Measurements from ENCODE around the gene CATSPER3. TPM values are rescaled to one million over a fixed set of nuclear protein-coding genes. Genes with fewer than 3 reads are reported as not detected.

CATSPER3 gene
- total RNA-seq, 6 experiments from 2014 or later: 0.14 to 0.25 (median 0.19) TPM; not detected in 3

- H3K4me1 Mint-ChIP-seq (ENCODE audit: low read depth): no peaks in the 10 kb centered on the region
- no peaks in the 10 kb centered on the region for H3K36me3 Mint-ChIP-seq (ENCODE audit: low read depth)
- no peaks in the 10 kb centered on the region for H3K9me3 Mint-ChIP-seq
- H3K4me3 Mint-ChIP-seq: no peak overlapping the region
- DNase-seq: no peak
- TF ChIP-seq CTCF (IDR thresholded peaks at IDR 0.05): no peak
- H3K27me3 Mint-ChIP-seq (ENCODE audit: insufficient read depth): peaks cover 27% of the 10 kb centered on the region
- H3K27ac Mint-ChIP-seq: no peak overlapping the region
These were observed 79.6 kb downstream of the CATSPER3 start for GRCh38 chr5:135047347-135047695.

GRCh38 chr5:135048286-135048685 is 80.6 kb downstream of the CATSPER3 start:
- Mint-ChIP-seq H3K27me3 (ENCODE audit: insufficient read depth) (peaks cover 31% of the 10 kb centered on the region), H3K4me1 (ENCODE audit: low read depth) (no peaks in the 10 kb centered on the region), H3K9me3 (no peaks in the 10 kb centered on the region), H3K4me3 (no peak overlapping the region), H3K36me3 (ENCODE audit: low read depth) (no peaks in the 10 kb centered on the region), H3K27ac (no peak overlapping the region)
- no peak for TF ChIP-seq CTCF (IDR thresholded peaks at IDR 0.05)
- DNase-seq: no peak

- Mint-ChIP-seq H3K27me3 (ENCODE audit: insufficient read depth) (peaks cover 31% of the 10 kb centered on the region), H3K4me1 (ENCODE audit: low read depth) (no peaks in the 10 kb centered on the region), H3K36me3 (ENCODE audit: low read depth) (no peaks in the 10 kb centered on the region), H3K4me3 (no peak overlapping the region), H3K27ac (no peak overlapping the region), H3K9me3 (no peaks in the 10 kb centered on the region)
- TF ChIP-seq CTCF (IDR thresholded peaks at IDR 0.05): no peak
- no peak for DNase-seq
These were observed 81.2 kb downstream of the CATSPER3 start for GRCh38 chr5:135048930-135049329.

- Mint-ChIP-seq H3K4me3 (no peak overlapping the region), H3K9me3 (no peaks in the 10 kb centered on the region), H3K36me3 (ENCODE audit: low read depth) (no peaks in the 10 kb centered on the region), H3K4me1 (ENCODE audit: low read depth) (no peaks in the 10 kb centered on the region), H3K27me3 (ENCODE audit: insufficient read depth) (peaks cover 31% of the 10 kb centered on the region), H3K27ac (no peak overlapping the region)
- TF ChIP-seq CTCF (IDR thresholded peaks at IDR 0.05): no peak
- no peak for DNase-seq
These were observed 82.6 kb downstream of the CATSPER3 start for GRCh38 chr5:135050244-135050767.

GRCh38 chr5:135051399-135051798 is 83.7 kb downstream of the CATSPER3 start:
- H3K4me3 Mint-ChIP-seq: no peak overlapping the region
- H3K27me3 Mint-ChIP-seq (ENCODE audit: insufficient read depth): peaks cover 26% of the 10 kb centered on the region

More at GRCh38 chr5:135051399-135051798, 83.7 kb downstream of the CATSPER3 start:
- no peak for TF ChIP-seq CTCF (IDR thresholded peaks at IDR 0.05)
- Mint-ChIP-seq H3K9me3 (no peaks in the 10 kb centered on the region), H3K27ac (no peak overlapping the region), H3K36me3 (ENCODE audit: low read depth) (no peaks in the 10 kb centered on the region), H3K4me1 (ENCODE audit: low read depth) (no peaks in the 10 kb centered on the region)
- no peak for DNase-seq
